Measurements from ENCODE around the gene PLA2G2C.

The PLA2G2C gene

DNA sequence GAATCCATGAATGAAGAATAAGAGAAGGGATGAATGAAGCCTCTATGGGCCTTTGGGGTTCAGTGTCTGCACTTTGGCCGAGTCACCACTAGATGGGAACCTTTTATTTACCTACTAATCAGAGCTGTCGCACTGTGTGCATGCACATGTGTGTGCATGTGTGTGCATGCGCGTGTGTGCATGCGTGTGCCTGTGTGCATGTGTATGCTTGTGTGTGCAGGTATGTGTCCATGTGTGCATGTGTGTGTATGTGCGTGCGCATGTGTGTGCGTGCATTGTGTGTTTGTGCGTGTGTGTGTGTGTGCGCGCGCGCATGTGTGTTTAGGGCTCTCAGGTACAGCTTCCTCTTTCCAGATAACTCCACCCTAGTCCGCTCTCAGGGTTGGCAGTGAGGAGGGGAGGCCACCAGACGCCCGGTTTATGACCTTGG, 20.8 kb downstream of the PLA2G2C start:
- in situ Hi-C loops (cut with HindIII; ENCODE audit: low pct_ligation_motif_present, low sequenced_read_pairs): no loop called here
- H3K27me3 ChIP-seq (replicated peaks): peaks cover 5% of the 10 kb centered on the region
- H3K27ac ChIP-seq: no peak overlapping the region
- no peak overlapping the region for H3K4me3 ChIP-seq (ENCODE audit: low read depth, low read length)
- DNase-seq: peak; percentile 21
- H3K36me3 ChIP-seq (replicated peaks): no peaks in the 10 kb centered on the region
- TF ChIP-seq, protein P1, sequence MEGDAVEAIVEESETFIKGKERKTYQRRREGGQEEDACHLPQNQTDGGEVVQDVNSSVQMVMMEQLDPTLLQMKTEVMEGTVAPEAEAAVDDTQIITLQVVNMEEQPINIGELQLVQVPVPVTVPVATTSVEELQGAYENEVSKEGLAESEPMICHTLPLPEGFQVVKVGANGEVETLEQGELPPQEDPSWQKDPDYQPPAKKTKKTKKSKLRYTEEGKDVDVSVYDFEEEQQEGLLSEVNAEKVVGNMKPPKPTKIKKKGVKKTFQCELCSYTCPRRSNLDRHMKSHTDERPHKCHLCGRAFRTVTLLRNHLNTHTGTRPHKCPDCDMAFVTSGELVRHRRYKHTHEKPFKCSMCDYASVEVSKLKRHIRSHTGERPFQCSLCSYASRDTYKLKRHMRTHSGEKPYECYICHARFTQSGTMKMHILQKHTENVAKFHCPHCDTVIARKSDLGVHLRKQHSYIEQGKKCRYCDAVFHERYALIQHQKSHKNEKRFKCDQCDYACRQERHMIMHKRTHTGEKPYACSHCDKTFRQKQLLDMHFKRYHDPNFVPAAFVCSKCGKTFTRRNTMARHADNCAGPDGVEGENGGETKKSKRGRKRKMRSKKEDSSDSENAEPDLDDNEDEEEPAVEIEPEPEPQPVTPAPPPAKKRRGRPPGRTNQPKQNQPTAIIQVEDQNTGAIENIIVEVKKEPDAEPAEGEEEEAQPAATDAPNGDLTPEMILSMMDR (IDR thresholded peaks at IDR 0.05; ENCODE audit: low read depth, low read length, missing control alignments): peak; percentile 47

DNA sequence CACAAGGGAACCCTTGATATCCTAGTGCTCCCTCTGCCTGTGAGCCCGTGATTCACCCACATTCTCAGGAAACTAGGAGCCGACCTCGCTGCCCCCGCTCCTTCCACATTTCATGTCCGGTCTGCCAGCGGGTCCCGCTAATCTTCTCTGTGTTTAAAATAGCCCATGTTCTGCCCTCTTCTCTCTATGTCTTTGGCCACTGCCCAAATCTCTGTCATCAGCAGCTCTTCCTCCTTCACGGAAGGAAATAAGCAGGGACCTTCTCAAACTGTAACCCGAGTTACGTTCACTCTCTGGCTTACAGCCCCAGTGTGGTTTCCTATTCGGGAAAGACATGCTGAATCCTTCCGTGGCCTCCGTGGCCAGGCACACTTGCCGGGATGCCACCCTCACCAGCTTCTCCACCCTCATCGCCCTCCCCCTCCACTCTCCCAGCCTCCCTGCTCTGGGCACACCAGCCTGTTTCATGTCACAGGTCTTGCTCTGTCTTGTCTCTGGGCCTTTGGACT, 21.6 kb downstream of the PLA2G2C start:
- no peak overlapping the region for H3K27ac ChIP-seq
- H3K4me3 ChIP-seq (ENCODE audit: low read depth, low read length): no peak overlapping the region
- peak; percentile 16 for DNase-seq
- no peaks in the 10 kb centered on the region for H3K36me3 ChIP-seq (replicated peaks)
- H3K27me3 ChIP-seq (replicated peaks): peaks cover 5% of the 10 kb centered on the region
- in situ Hi-C loops (cut with HindIII; ENCODE audit: low pct_ligation_motif_present, low sequenced_read_pairs): no loop called here
- TF ChIP-seq, protein P1 (IDR thresholded peaks at IDR 0.05; ENCODE audit: low read depth, low read length, missing control alignments): peak; percentile 13

DNA sequence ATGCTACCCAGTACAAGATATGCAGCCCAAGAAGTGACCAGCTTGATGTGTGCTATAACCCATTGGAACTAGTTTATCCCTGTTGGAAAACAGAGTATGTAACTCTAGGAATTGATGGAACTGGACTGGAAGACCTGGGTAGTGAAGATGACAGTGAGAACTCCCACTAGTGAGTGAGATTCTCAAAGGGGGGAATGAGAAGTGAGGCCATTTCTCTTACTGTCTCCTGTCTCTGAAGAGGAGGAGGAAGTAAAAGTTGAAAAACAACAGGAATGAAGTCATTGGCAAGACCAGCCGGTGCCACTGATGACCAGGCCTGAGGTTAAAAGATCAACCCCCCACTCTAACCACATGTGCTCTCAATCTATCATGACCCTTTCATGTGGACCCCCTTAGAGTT, 26.3 kb downstream of the PLA2G2C start:
- Histone ChIP-seq H3K27ac (no peak overlapping the region), H3K4me3 (ENCODE audit: low read depth, low read length) (no peak overlapping the region), H3K36me3 (replicated peaks) (no peaks in the 10 kb centered on the region), H3K27me3 (replicated peaks) (no peaks in the 10 kb centered on the region)
- in situ Hi-C loops (cut with HindIII; ENCODE audit: low pct_ligation_motif_present, low sequenced_read_pairs): no loop called here
- no peak for DNase-seq
- TF ChIP-seq, protein P1 (IDR thresholded peaks at IDR 0.05; ENCODE audit: low read depth, low read length, missing control alignments): no peak

DNA sequence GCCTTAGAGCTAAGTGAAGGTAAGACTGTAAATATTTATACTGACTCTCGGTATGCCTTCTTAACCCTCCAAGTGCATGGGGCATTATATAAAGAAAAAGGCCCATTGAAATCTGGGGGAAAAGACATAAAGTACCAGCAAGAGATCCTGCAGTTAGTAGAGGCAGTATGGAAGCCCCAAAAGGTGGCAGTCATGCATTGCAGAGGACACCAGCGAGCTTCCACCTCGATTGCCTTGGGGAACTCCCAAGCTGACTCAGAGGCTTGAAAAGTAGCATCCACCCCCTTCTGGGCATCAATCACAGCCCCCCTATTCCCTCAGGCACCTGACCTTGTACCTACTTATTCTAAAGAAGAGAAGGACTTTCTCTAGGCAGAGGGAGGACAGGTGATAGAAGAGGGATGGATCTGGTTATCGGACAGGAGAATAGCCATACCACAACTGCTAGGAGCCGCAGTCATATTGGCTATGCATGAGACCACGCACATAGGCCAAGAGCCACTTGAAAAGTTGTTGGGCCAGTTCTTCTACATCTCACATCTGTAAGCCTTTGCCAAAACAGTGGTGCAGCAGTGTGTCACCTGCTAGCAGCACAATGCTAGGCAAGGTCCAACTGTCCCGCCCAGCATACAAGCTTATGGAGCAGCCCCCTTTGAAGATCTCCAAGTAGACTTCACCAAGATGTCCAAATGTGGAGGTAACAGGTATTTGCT, 27.8 kb downstream of the PLA2G2C start:
- no peaks in the 10 kb centered on the region for H3K36me3 ChIP-seq (replicated peaks)
- H3K27me3 ChIP-seq (replicated peaks): no peaks in the 10 kb centered on the region
- no peak for DNase-seq
- in situ Hi-C loops (cut with HindIII; ENCODE audit: low pct_ligation_motif_present, low sequenced_read_pairs): no loop called here
- H3K27ac ChIP-seq: no peak overlapping the region
- no peak overlapping the region for H3K4me3 ChIP-seq (ENCODE audit: low read depth, low read length)
- TF ChIP-seq, protein P1 (IDR thresholded peaks at IDR 0.05; ENCODE audit: low read depth, low read length, missing control alignments): no peak

DNA sequence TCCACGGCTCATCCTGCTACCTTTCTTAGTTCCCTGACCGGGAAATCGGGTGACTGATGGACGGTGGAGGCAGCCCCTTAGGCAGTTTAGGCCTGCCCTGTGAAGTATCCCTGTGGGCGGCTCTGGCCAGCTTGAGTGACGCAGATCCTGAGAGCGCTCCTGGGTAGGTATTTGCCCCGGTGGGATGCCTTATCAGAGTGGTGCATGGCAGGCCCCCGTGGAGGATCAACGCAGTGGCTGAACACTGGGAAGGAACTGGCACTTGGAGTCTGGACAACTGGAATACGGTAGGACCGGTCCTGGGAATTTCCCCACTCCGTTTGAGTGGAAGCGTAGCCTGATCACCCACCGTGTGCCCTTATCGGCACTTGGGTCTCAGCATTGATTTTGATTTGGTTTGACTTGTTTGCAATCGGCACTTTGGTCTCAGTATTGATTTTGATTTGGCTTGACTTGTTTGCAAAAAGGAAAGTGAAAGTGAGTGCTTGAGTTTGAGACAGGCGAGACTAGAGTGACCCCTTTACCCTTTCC, 32.0 kb downstream of the PLA2G2C start:
- Histone ChIP-seq H3K36me3 (replicated peaks) (no peaks in the 10 kb centered on the region), H3K27me3 (replicated peaks) (no peaks in the 10 kb centered on the region), H3K4me3 (ENCODE audit: low read depth, low read length) (no peak overlapping the region), H3K27ac (no peak overlapping the region)
- in situ Hi-C loops (cut with HindIII; ENCODE audit: low pct_ligation_motif_present, low sequenced_read_pairs): no loop called here
- DNase-seq: no peak
- TF ChIP-seq, protein P1 (IDR thresholded peaks at IDR 0.05; ENCODE audit: low read depth, low read length, missing control alignments): no peak

All from brain microvascular endothelial cell (primary cell).